AG04450 (cell line): ENCODE results near the gene FBXL7. TPM values are rescaled to one million over a fixed set of nuclear protein-coding genes. Genes with fewer than 3 reads are reported as not detected.

Experiments
- CTCF ChIA-PET: fragments of 300-600, 350-600 bp; formaldehyde crosslinking; extraction: SDS; loops from one replicate; lab custom pipeline; 2022; ENCODE audit warnings: antibody characterized with exemption, inconsistent platforms; lab: Charles Lee
- POLR2A ChIA-PET: fragments of 350-600 bp; formaldehyde crosslinking; extraction: SDS; loops from one replicate; lab custom pipeline; 2021; ENCODE audit warnings: antibody characterized with exemption, inconsistent platforms; lab: Yijun Ruan, JAX
- DNase-seq: peaks from one replicate; pipeline ENCODE4 v3.0.0-alpha.2; 2011; ENCODE audit warnings: low read depth, low spot score
- H3K27ac ChIP-seq: one replicate; pipeline ENCODE4 v1.5.1; 2012; ENCODE audit warnings: low read depth, low read length, control low read depth
- H3K27me3 ChIP-seq: one replicate; pipeline ENCODE4 v1.6.0; 2012; ENCODE audit warnings: low read length; ENCODE audit not compliant: control insufficient read depth, insufficient read depth
- H3K4me3 ChIP-seq: 2 replicates; pipeline ENCODE4 v1.5.1; 2011; ENCODE audit warnings: mild to moderate bottlenecking, low read depth, low read length, control low read depth
- H3K9me3 ChIP-seq: 2 replicates; pipeline ENCODE4 v1.5.1; 2012; ENCODE audit warnings: low read length; ENCODE audit not compliant: control insufficient read depth, insufficient read depth
- polyA plus RNA-seq: library from polyadenylated mRNA; depleted of rRNA; stranded (reverse); fragments of >200 nt; gene quantifications from 2 replicates; pipeline ENCODE4 v1.2.3, GENCODE V29; 2011
- TF ChIP-seq, protein P1 (sequence below): IDR thresholded peaks from 2 replicates; pipeline ENCODE4 v1.5.1; 2011; ENCODE audit warnings: low read depth, low read length, control low read depth, inconsistent platforms

Gene FBXL7
- polyA plus RNA-seq, 1 experiment, result 10.4 TPM

DNA sequence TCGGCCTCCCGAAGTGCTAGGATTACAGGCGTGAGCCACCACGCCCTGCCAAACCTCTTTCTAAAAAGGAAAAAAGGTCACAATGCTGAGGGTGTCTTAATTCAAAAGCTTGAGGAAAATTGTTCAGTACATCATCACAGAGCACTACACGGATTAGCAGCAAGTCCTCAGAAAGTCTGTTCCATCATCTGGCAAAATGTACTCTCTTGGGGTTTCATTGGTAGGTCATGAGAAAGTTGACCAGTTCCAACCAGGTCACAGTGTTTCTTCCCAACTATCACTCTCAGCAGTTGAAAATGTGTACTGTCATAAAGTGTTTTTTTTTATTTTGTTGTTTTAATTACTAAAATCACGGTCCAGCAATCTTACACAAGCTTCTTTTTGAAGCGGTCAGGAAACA, 299.6 kb downstream of the FBXL7 start:
- TF ChIP-seq, protein P1, sequence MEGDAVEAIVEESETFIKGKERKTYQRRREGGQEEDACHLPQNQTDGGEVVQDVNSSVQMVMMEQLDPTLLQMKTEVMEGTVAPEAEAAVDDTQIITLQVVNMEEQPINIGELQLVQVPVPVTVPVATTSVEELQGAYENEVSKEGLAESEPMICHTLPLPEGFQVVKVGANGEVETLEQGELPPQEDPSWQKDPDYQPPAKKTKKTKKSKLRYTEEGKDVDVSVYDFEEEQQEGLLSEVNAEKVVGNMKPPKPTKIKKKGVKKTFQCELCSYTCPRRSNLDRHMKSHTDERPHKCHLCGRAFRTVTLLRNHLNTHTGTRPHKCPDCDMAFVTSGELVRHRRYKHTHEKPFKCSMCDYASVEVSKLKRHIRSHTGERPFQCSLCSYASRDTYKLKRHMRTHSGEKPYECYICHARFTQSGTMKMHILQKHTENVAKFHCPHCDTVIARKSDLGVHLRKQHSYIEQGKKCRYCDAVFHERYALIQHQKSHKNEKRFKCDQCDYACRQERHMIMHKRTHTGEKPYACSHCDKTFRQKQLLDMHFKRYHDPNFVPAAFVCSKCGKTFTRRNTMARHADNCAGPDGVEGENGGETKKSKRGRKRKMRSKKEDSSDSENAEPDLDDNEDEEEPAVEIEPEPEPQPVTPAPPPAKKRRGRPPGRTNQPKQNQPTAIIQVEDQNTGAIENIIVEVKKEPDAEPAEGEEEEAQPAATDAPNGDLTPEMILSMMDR, result no peak
- no peaks in the 10 kb centered on the region for H3K27me3 ChIP-seq
- ChIA-PET POLR2A (no interaction called here), CTCF (no interaction called here)
- peaks cover 6% of the 10 kb centered on the region; the same call in 1 of the 2 replicates for H3K9me3 ChIP-seq
- no peak for DNase-seq
- no peak overlapping the region for H3K4me3 ChIP-seq
- no peak overlapping the region for H3K27ac ChIP-seq

DNA sequence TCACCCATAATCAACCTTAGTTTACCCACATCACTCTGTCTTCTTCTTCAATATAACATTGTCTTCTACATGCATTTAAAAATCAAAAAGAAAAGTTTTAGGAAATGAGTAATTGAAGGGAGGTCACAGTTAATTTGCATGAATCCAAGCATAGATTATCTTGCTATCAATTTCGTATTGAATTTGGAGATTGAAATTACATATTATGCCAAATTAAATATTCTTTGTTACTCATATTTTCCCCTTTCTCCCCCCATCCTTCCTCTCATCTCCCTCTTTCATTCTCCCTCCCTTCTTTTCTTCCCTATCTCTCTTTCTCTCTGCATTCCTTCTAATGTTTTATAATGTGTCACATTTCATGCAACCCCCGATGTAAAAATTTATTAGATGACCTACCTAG, 303.3 kb downstream of the FBXL7 start:
- no peak for DNase-seq
- no peaks in the 10 kb centered on the region for H3K27me3 ChIP-seq
- peaks cover 10% of the 10 kb centered on the region; the same call in 1 of the 2 replicates for H3K9me3 ChIP-seq
- POLR2A ChIA-PET, result no interaction called here
- no peak overlapping the region for H3K27ac ChIP-seq
- CTCF ChIA-PET, result no interaction called here
- TF ChIP-seq, protein P1, result no peak
- H3K4me3 ChIP-seq, result no peak overlapping the region

DNA sequence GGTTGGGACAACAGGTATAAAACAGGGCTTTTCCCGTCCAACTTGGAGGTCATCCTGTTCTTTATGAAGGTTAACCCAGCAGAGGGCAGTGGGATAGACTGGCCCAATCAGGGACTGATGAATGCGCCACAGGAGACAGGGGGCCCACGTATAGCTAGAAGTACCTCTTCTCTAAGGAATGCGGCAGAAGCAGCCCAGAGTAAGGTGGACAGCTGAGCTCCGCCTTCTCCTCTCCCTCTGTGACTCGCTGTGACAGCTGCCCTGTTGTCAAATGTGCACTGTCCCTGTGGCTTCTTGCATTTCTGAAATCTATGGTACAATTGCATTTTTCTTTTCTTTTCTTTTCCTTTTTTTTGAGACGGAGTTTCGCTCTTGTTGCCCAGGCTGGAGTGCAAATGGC, 306.6 kb downstream of the FBXL7 start:
- ChIA-PET POLR2A (interaction anchor here (0.6 kb wide), 1 partner anchor 878 kb away, joined by 4 read pairs; no protein-coding TSS in a partner anchor), CTCF (interaction anchor here (1.5 kb wide), 1 partner anchor 18 kb away, joined by 4 read pairs; no protein-coding TSS in a partner anchor)
- Histone ChIP-seq H3K4me3 (no peak overlapping the region), H3K27ac (no peak overlapping the region), H3K27me3 (no peaks in the 10 kb centered on the region), H3K9me3 (peaks cover 10% of the 10 kb centered on the region; the same call in 1 of the 2 replicates)
- no peak for DNase-seq
- TF ChIP-seq, protein P1, result no peak

DNA sequence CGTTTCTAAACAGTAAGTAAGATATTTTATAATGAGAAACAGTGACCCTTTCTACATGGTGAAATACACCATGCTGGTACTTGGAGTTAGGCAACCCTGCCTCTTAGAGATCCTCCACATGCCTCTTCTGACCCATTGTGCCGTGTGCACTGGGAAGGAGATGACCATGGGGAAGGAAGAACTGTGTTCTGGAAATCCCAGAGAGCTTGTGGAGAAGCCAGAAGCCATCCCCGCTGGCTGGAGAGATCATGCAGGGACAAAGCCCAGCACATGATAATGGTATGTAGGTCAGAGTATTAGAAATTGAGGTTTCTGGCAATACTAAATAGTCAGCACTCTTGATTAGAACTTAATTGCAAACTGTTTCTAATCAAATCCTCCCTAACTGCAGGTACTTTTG, 307.3 kb downstream of the FBXL7 start:
- CTCF ChIA-PET, result interaction anchor here (1.5 to 1.8 kb wide), 3 partner anchors 17 to 188 kb away, joined by 4 to 13 read pairs (median 6); no protein-coding TSS in a partner anchor

DNA sequence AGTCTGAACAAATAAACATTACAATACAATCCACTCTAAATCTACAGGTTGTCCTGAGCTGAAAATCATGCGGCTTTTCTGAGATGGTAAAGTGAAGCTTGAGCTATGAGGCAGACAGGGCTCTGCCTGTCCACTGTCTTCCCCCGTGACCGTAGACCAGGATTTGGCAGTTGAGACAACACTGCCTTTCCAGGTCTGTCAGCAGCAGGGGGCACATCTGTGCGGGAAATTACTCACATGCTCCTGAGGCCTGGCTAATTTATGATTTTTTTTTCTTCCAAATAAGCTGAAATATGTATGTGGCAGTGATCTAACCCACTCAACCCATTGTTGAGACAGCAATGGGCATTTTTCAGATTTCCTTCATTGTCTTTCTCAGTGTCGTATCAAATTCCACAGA, 307.9 kb downstream of the FBXL7 start:
- no peak for DNase-seq
- Histone ChIP-seq H3K9me3 (peaks cover 10% of the 10 kb centered on the region; the same call in 1 of the 2 replicates), H3K27ac (no peak overlapping the region), H3K4me3 (no peak overlapping the region), H3K27me3 (no peaks in the 10 kb centered on the region)
- TF ChIP-seq, protein P1, result peak; percentile 36
- POLR2A ChIA-PET, result no interaction called here
- CTCF ChIA-PET, result interaction anchor here (1.0 to 1.8 kb wide), 4 partner anchors 16 to 187 kb away, joined by 4 to 13 read pairs (median 6); no protein-coding TSS in a partner anchor

More for the DNA sequence above, 307.3 kb downstream of the FBXL7 start:
- H3K4me3 ChIP-seq, result no peak overlapping the region
- TF ChIP-seq, protein P1, result no peak
- H3K27ac ChIP-seq, result no peak overlapping the region
- no peaks in the 10 kb centered on the region for H3K27me3 ChIP-seq
- DNase-seq, result no peak
- POLR2A ChIA-PET, result interaction anchor here (0.6 kb wide), 1 partner anchor 879 kb away, joined by 4 read pairs; no protein-coding TSS in a partner anchor
- peaks cover 10% of the 10 kb centered on the region; the same call in 1 of the 2 replicates for H3K9me3 ChIP-seq
